ENCODE measurements around the gene D2HGDH. TPM values are rescaled to one million over a fixed set of nuclear protein-coding genes. Genes with fewer than 3 reads are reported as not detected.

Gene D2HGDH
- total and polyA plus RNA-seq, 9 of the 15 experiments (the other 6 are each of a cell fraction or from before 2014, with no cell fraction given) = 0.39 to 30.8 (median 10.3) TPM

DNA sequence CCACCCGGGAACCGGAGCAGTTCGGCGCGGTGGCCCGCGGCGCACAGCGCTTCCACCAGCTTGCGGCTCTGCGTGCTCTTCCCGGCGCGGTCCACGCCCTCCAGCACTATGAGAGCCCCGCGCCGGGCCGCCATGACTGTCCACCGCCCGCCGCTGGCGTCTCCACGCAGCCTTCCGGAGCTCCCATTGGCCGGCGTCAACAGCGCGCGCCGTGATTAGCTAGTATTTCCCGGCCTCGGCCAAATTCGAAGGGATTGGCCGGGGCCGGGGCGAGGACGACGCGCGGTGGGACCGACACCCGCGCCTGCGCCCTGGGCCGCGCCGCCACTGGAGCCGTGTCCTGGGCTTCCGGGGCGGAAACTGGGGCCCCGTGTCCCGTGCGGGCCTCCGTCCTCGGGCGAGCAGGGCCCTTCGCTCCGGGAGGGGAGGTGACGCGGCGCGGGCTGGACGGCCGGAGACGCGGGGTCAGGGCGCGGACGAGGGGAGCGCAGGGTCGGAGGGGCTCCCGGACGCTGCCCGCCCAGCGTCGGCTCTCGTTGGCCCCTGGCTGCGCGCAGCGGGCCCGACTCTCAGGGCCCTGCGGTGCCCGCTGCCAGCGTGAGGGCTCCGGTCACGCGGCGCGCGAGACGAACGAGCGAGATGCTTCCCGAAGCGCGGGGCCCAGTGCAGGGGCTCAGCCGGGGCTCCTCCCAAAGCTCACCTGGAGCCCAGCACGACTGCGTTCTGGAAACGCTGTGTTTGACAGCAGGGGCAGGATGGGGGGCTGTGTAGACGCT is 47.6 kb upstream of the D2HGDH start, which contains the start of gene DTYMK (continued):
- TF ChIP-seq RBFOX2 (IDR thresholded peaks at IDR 0.05; ENCODE audit: low read depth, low read length) (peak; percentile 94), BHLHE40 (IDR thresholded peaks at IDR 0.05; ENCODE audit: low read length) (peak; percentile 72), ATF7 (IDR thresholded peaks at IDR 0.05) (peak; percentile 80; the same call in 1 of the 2 replicates), ZBTB43 (CRISPR knock-in tag; IDR thresholded peaks at IDR 0.05) (no peak), MIER1 (IDR thresholded peaks at IDR 0.05; ENCODE audit: low read depth) (no peak), RBM17 (IDR thresholded peaks at IDR 0.05; ENCODE audit: borderline replicate concordance, low read depth, low read length) (no peak), MAFF (IDR thresholded peaks at IDR 0.05; ENCODE audit: low read length) (no peak), RBM39 (optimal IDR thresholded peaks at IDR 0.05; ENCODE audit: low read depth, low read length) (no peak), SAFB2 (IDR thresholded peaks at IDR 0.05; ENCODE audit: borderline replicate concordance, low read depth, low read length, severe bottlenecking) (no peak), TBP (optimal IDR thresholded peaks at IDR 0.05; ENCODE audit: low read depth, low read length) (peak; percentile 65), CREB5 (CRISPR knock-in tag; IDR thresholded peaks at IDR 0.05) (no peak), EHMT2 (IDR thresholded peaks at IDR 0.05) (no peak), HOXB6 (CRISPR knock-in tag; IDR thresholded peaks at IDR 0.05; ENCODE audit: borderline replicate concordance) (no peak), ZC3H4 (CRISPR knock-in tag; IDR thresholded peaks at IDR 0.05; ENCODE audit: borderline replicate concordance) (peak; percentile 53; the same call in 1 of the 2 replicates), TCF3 (CRISPR knock-in tag; IDR thresholded peaks at IDR 0.05) (peak; percentile 1; the same call in 1 of the 2 replicates), HNRNPK (IDR thresholded peaks at IDR 0.05; ENCODE audit: low read depth, low read length, poor library complexity, severe bottlenecking) (no peak)
- TF ChIP-seq, protein P1, sequence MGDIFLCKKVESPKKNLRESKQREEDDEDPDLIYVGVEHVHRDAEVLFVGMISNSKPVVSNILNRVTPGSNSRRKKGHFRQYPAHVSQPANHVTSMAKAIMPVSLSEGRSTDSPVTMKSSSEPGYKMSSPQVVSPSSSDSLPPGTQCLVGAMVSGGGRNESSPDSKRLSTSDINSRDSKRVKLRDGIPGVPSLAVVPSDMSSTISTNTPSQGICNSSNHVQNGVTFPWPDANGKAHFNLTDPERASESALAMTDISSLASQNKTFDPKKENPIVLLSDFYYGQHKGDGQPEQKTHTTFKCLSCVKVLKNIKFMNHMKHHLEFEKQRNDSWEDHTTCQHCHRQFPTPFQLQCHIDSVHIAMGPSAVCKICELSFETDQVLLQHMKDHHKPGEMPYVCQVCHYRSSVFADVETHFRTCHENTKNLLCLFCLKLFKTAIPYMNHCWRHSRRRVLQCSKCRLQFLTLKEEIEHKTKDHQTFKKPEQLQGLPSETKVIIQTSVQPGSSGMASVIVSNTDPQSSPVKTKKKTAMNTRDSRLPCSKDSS (IDR thresholded peaks at IDR 0.05; ENCODE audit: low read depth, partially characterized antibody) = no peak
- TF ChIP-seq, protein P2, sequence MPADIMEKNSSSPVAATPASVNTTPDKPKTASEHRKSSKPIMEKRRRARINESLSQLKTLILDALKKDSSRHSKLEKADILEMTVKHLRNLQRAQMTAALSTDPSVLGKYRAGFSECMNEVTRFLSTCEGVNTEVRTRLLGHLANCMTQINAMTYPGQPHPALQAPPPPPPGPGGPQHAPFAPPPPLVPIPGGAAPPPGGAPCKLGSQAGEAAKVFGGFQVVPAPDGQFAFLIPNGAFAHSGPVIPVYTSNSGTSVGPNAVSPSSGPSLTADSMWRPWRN (IDR thresholded peaks at IDR 0.05; ENCODE audit: low read depth) = no peak
- TF ChIP-seq, protein P3, sequence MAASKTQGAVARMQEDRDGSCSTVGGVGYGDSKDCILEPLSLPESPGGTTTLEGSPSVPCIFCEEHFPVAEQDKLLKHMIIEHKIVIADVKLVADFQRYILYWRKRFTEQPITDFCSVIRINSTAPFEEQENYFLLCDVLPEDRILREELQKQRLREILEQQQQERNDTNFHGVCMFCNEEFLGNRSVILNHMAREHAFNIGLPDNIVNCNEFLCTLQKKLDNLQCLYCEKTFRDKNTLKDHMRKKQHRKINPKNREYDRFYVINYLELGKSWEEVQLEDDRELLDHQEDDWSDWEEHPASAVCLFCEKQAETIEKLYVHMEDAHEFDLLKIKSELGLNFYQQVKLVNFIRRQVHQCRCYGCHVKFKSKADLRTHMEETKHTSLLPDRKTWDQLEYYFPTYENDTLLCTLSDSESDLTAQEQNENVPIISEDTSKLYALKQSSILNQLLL (CRISPR knock-in tag; IDR thresholded peaks at IDR 0.05; ENCODE audit: borderline replicate concordance) = no peak
- TF ChIP-seq, protein P4, sequence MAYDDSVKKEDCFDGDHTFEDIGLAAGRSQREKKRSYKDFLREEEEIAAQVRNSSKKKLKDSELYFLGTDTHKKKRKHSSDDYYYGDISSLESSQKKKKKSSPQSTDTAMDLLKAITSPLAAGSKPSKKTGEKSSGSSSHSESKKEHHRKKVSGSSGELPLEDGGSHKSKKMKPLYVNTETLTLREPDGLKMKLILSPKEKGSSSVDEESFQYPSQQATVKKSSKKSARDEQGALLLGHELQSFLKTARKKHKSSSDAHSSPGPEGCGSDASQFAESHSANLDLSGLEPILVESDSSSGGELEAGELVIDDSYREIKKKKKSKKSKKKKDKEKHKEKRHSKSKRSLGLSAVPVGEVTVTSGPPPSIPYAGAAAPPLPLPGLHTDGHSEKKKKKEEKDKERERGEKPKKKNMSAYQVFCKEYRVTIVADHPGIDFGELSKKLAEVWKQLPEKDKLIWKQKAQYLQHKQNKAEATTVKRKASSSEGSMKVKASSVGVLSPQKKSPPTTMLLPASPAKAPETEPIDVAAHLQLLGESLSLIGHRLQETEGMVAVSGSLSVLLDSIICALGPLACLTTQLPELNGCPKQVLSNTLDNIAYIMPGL (CRISPR knock-in tag; IDR thresholded peaks at IDR 0.05) = no peak
